CD4-positive, alpha-beta T cell (primary cell): Measurements from ENCODE around the gene DIAPH2. TPM values are rescaled to one million over a fixed set of nuclear protein-coding genes. Genes with fewer than 3 reads are reported as not detected.

Source experiments
- ATAC-seq: fragments of 200-7000 bp; cut with Tn5 transposase; one replicate; pipeline ENCODE4 v1.10.0; 2022; ENCODE audit warnings: mild to moderate bottlenecking; ENCODE audit not compliant: poor library complexity
- CTCF ChIA-PET: fragments of 350-600 bp; sonication (Branson Sonifier 250); formaldehyde crosslinking; loops from one replicate; lab custom pipeline; 2021; ENCODE audit warnings: antibody characterized with exemption, inconsistent platforms; lab: Charles Lee
- POLR2A ChIA-PET: fragments of 350-600 bp; sonication (Branson Sonifier 250); formaldehyde crosslinking; loops from one replicate; lab custom pipeline; 2021; ENCODE audit warnings: antibody characterized with exemption, inconsistent platforms; lab: Charles Lee
- DNase-seq, 14 experiments: peaks; one replicate each; pipeline ENCODE4 v3.0.0-alpha.2; 2013 to 2020; ENCODE audit warnings: mixed read lengths in 2 of 14
- H3K27ac ChIP-seq, 2 donors: one replicate each; pipeline versions ENCODE4 v1.5.1 to v1.7.0; 2013; ENCODE audit warnings: low read length in 2 of 2, low read depth in 1 of 2, mild to moderate bottlenecking in 1 of 2
- H3K27me3 ChIP-seq, 2 experiments: 1 replicate in 1 of 2; 2 replicates in 1 of 2; pipeline versions ENCODE4 v1.6.1 to v1.7.0; 2013; ENCODE audit warnings: low read length in 2 of 2, control low read depth in 1 of 2, mild to moderate bottlenecking in 1 of 2, moderate library complexity in 1 of 2; ENCODE audit not compliant: insufficient read depth in 2 of 2, control insufficient read depth in 1 of 2
- H3K36me3 ChIP-seq: one replicate; pipeline ENCODE4 v1.6.1; 2013; ENCODE audit warnings: low read length, control low read depth; ENCODE audit not compliant: insufficient read depth
- H3K4me1 ChIP-seq: one replicate; pipeline ENCODE4 v1.6.1; 2013; ENCODE audit warnings: low read length, control low read depth; ENCODE audit not compliant: insufficient read depth
- H3K4me3 ChIP-seq: one replicate; pipeline ENCODE4 v1.5.1; 2013; ENCODE audit warnings: mild to moderate bottlenecking, low read length, moderate library complexity
- H3K9me3 ChIP-seq, 2 experiments: 1 replicate in 1 of 2; 2 replicates in 1 of 2; pipeline versions ENCODE4 v1.6.1 to v1.7.0; 2013; ENCODE audit warnings: low read length in 2 of 2, mild to moderate bottlenecking in 2 of 2, control low read depth in 1 of 2, moderate library complexity in 1 of 2; ENCODE audit not compliant: control insufficient read depth in 1 of 2, insufficient read depth in 1 of 2
- H3K27ac Mint-ChIP-seq: one replicate; pipeline ENCODE4 v1.8.0; 2020; ENCODE audit warnings: mixed read lengths
- H3K27me3 Mint-ChIP-seq: one replicate; pipeline ENCODE4 v1.8.0; 2021; ENCODE audit warnings: mixed read lengths
- H3K36me3 Mint-ChIP-seq: one replicate; pipeline ENCODE4 v1.8.0; 2021; ENCODE audit warnings: low read depth, mixed read lengths
- H3K4me1 Mint-ChIP-seq: one replicate; pipeline ENCODE4 v1.8.0; 2021; ENCODE audit warnings: low read depth, mixed read lengths
- H3K4me3 Mint-ChIP-seq: one replicate; pipeline ENCODE4 v1.8.0; 2020; ENCODE audit warnings: mild to moderate bottlenecking, mixed read lengths
- H3K9me3 Mint-ChIP-seq: one replicate; pipeline ENCODE4 v1.8.0; 2020; ENCODE audit warnings: mixed read lengths
- intact Hi-C, 2 experiments: fragments of 100-400 bp; cut with DNase I in 1 of 2; cut with micrococcal nuclease in 1 of 2; formaldehyde crosslinking; loops; one replicate each; pipeline versions ENCODE4 v1.15.1 to v1.9.0; 2023 to 2025; cut with DNase I, micrococcal nuclease
- total RNA-seq, 174 experiments: library from RNA in 2 of 174; stranded (reverse) in 2 of 174; gene quantifications; one replicate each; pipeline ENCODE4 v1.2.3 and lab custom pipeline; 2021 to 2026
- TF ChIP-seq, protein P1 (sequence below): fragments of 200-600 bp; IDR thresholded peaks from one replicate; pipeline ENCODE4 v1.8.0; 2022; ENCODE audit warnings: antibody characterized with exemption, mild to moderate bottlenecking

DIAPH2 gene
- total RNA-seq, 2 experiments from 2014 or later, result 11.4 to 11.7 TPM

DNA sequence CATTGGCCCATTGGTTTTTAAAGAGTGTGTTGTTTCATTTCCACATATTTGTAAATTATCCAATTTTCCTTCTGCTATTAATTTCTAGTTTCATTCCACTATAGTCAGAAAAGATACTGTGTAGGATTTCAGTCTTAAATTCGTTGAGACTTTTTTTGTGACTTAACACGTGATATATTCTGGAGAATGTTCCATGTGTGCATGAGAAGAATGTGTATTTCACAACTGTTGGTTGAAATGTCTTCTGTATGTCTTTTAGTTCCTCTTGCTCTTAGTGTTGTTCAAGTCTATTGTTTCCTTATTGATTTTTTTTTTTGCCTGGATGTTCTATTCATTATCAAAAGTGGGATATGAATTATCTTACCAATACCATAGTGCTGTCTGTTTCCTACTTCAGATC lies 806.0 kb downstream of the DIAPH2 start:
- peaks cover 12% of the 10 kb centered on the region for H3K36me3 Mint-ChIP-seq
- no peaks in the 10 kb centered on the region for H3K36me3 ChIP-seq
- no peaks in the 10 kb centered on the region for H3K27me3 Mint-ChIP-seq
- H3K4me3 ChIP-seq, result no peak overlapping the region
- no peaks in the 10 kb centered on the region for H3K4me1 Mint-ChIP-seq
- CTCF ChIA-PET, result no interaction called here
- intact Hi-C loops, result no loop called here
- ATAC-seq, result no peak
- peaks cover 0 to 4% of the 10 kb centered on the region in 2 experiments for H3K9me3 ChIP-seq
- POLR2A ChIA-PET, result no interaction called here
- H3K27ac Mint-ChIP-seq, result no peak overlapping the region
- TF ChIP-seq, protein P1, sequence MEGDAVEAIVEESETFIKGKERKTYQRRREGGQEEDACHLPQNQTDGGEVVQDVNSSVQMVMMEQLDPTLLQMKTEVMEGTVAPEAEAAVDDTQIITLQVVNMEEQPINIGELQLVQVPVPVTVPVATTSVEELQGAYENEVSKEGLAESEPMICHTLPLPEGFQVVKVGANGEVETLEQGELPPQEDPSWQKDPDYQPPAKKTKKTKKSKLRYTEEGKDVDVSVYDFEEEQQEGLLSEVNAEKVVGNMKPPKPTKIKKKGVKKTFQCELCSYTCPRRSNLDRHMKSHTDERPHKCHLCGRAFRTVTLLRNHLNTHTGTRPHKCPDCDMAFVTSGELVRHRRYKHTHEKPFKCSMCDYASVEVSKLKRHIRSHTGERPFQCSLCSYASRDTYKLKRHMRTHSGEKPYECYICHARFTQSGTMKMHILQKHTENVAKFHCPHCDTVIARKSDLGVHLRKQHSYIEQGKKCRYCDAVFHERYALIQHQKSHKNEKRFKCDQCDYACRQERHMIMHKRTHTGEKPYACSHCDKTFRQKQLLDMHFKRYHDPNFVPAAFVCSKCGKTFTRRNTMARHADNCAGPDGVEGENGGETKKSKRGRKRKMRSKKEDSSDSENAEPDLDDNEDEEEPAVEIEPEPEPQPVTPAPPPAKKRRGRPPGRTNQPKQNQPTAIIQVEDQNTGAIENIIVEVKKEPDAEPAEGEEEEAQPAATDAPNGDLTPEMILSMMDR, result no peak
- H3K27ac ChIP-seq, result no peak overlapping the region
- no peak overlapping the region for H3K4me3 Mint-ChIP-seq
- no peaks in the 10 kb centered on the region for H3K9me3 Mint-ChIP-seq
- H3K27me3 ChIP-seq, result no peaks in the 10 kb centered on the region
- H3K4me1 ChIP-seq, result no peaks in the 10 kb centered on the region
- no peak for DNase-seq

DNA sequence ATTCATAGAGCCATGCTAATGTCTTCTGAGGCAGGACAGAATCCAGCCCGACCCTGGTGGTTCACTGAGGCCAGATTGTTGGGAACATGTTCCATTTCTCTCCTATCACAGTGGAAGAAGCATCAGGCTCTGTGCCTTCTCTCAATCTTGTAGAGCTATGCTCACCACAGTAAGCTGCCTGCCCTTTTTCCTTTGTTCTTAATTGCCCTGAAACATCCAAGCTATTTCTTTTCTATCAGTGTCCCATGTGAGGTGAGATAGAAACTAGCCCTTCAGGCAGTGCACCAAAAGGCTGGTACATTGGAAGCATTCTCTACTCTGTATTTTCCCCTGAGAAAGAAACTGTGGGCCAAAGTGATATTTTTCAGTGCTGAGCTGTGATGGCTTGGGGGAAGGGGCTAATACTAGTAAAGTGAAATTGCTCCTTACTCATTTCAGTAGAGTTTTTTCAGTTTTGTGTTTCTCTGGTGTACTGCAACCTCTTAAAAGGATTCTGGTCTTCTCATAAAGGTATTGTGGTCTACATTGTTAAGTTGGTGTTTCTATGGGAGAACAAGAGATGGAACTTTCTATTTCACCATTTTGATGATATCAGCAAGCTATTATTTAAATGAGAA lies 810.2 kb downstream of the DIAPH2 start:
- intact Hi-C loops, result no loop called here
- Histone ChIP-seq H3K4me1 (no peaks in the 10 kb centered on the region), H3K27me3 (no peaks in the 10 kb centered on the region), H3K4me3 (no peak overlapping the region), H3K27ac (no peak overlapping the region), H3K9me3 (peaks cover 0 to 4% of the 10 kb centered on the region in 2 experiments), H3K36me3 (no peaks in the 10 kb centered on the region)
- DNase-seq (no peak), ATAC-seq (no peak)
- Mint-ChIP-seq H3K4me1 (no peaks in the 10 kb centered on the region), H3K36me3 (peaks cover 12% of the 10 kb centered on the region), H3K27me3 (no peaks in the 10 kb centered on the region), H3K9me3 (no peaks in the 10 kb centered on the region), H3K4me3 (no peak overlapping the region), H3K27ac (no peak overlapping the region)
- POLR2A ChIA-PET, result no interaction called here
- TF ChIP-seq, protein P1, result no peak
- CTCF ChIA-PET, result no interaction called here

DNA sequence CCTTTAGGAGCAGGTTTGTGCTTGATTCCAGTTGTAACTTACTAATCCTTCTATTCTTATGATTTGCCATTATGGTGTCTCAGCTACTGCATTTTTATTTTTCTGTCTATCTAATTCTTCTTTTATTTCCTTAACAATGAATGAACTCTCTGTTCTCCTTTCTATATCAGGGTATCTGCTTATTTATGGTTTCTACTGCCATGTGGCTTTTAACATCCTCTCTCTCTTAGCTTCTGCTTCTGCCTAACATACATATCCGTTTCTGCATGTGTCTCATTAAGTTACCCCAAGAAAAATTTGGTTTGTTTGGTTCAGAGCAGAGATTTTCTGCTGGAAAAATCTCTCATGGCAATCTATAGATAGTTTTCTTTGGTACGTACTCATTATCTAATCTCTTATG lies 813.5 kb downstream of the DIAPH2 start:
- POLR2A ChIA-PET, result no interaction called here
- H3K4me1 Mint-ChIP-seq, result no peaks in the 10 kb centered on the region
- no peak for ATAC-seq

More for the DNA sequence above, 813.5 kb downstream of the DIAPH2 start:
- no peak for DNase-seq
- TF ChIP-seq, protein P1, result no peak
- intact Hi-C loops, result no loop called here
- no peak overlapping the region for H3K4me3 ChIP-seq
- CTCF ChIA-PET, result no interaction called here
- no peak overlapping the region for H3K27ac ChIP-seq
- Mint-ChIP-seq H3K27ac (no peak overlapping the region), H3K9me3 (no peaks in the 10 kb centered on the region), H3K36me3 (peaks cover 6% of the 10 kb centered on the region), H3K27me3 (no peaks in the 10 kb centered on the region), H3K4me3 (no peak overlapping the region)
- H3K9me3 ChIP-seq, result no peaks in the 10 kb centered on the region
- no peaks in the 10 kb centered on the region for H3K27me3 ChIP-seq
- H3K4me1 ChIP-seq, result no peaks in the 10 kb centered on the region
- H3K36me3 ChIP-seq, result no peaks in the 10 kb centered on the region
